Pulmonary artery endothelial cell (primary cell): ENCODE measurements around the gene WDR26. TPM values are rescaled to one million over a fixed set of nuclear protein-coding genes. Genes with fewer than 3 reads are reported as not detected.

ENCODE experiments used
- DNase-seq: peaks from one replicate; pipeline ENCODE4 v3.0.0-alpha.2; 2011; ENCODE audit warnings: low read depth, low spot score
- total RNA-seq: library from RNA; depleted of rRNA; stranded (reverse); fragments of >200 nt; gene quantifications from 2 replicates; pipeline ENCODE4 v1.2.3, GENCODE V29; 2014

WDR26 gene
- total RNA-seq, 1 donor from 2014 or later: 59.7 TPM

- DNase-seq: no peak
Measured at GRCh38 chr1:224393294-224393693, 41.3 kb downstream of the WDR26 start.

GRCh38 chr1:224392411-224393249, 42.0 kb downstream of the WDR26 start:
- DNase-seq: no peak

GRCh38 chr1:224390517-224390916, 44.1 kb downstream of the WDR26 start:
- no peak for DNase-seq

- DNase-seq: no peak
Measured at GRCh38 chr1:224387943-224388342, 46.7 kb downstream of the WDR26 start.

- no peak for DNase-seq
Measured at GRCh38 chr1:224387302-224387912, 47.2 kb downstream of the WDR26 start.

- no peak for DNase-seq
Measured at GRCh38 chr1:224383218-224383617, 51.4 kb downstream of the WDR26 start.

- DNase-seq: no peak
Measured at GRCh38 chr1:224381880-224382548, 52.6 kb downstream of the WDR26 start.

GRCh38 chr1:224380003-224380402, 54.6 kb downstream of the WDR26 start:
- DNase-seq: no peak

GRCh38 chr1:224378855-224379631, 55.6 kb downstream of the WDR26 start:
- DNase-seq: no peak

- no peak for DNase-seq
Measured at GRCh38 chr1:224377676-224378006, 57.0 kb downstream of the WDR26 start.

GRCh38 chr1:224375059-224375458, 59.5 kb downstream of the WDR26 start:
- DNase-seq: no peak

GRCh38 chr1:224373008-224373590, 61.5 kb downstream of the WDR26 start:
- DNase-seq: no peak

- DNase-seq: no peak
Measured at GRCh38 chr1:224368409-224368808, 66.2 kb downstream of the WDR26 start.

- no peak for DNase-seq
Measured at GRCh38 chr1:224359207-224359606, 75.4 kb downstream of the WDR26 start.

GRCh38 chr1:224358237-224358636, 76.4 kb downstream of the WDR26 start:
- DNase-seq: no peak

GRCh38 chr1:224357626-224358124, 76.9 kb downstream of the WDR26 start:
- no peak for DNase-seq

- DNase-seq: peak; percentile 87
Measured at GRCh38 chr1:224356685-224357625, 77.6 kb downstream of the WDR26 start, which contains the start of gene CNIH4. TSS of gene CNIH4 (plus strand) at chr1:224356879. CDS start at chr1:224356925, 46 bp downstream.

GRCh38 chr1:224353975-224354925, 80.3 kb downstream of the WDR26 start:
- DNase-seq: no peak
